Liver (tissue), 9 donors: ENCODE results near the gene MAMDC2. TPM values are rescaled to one million over a fixed set of nuclear protein-coding genes. Genes with fewer than 3 reads are reported as not detected.

Experiments used
- DNase-seq: peaks from one replicate; pipeline ENCODE4 v3.0.0-alpha.2; 2017; ENCODE audit warnings: low spot score
- H3K27ac ChIP-seq, 2 donors: one replicate each; pipeline ENCODE4 v1.7.0; 2013; ENCODE audit warnings: inconsistent platforms in 2 of 2, low read length in 2 of 2, control low read depth in 1 of 2, low read depth in 1 of 2, mild to moderate bottlenecking in 1 of 2
- H3K27me3 ChIP-seq, 4 donors: one replicate each; pipeline versions ENCODE4 v1.6.1 to v1.7.0; 2013; ENCODE audit warnings: low read length in 3 of 4, inconsistent platforms in 1 of 4, mild to moderate bottlenecking in 1 of 4, moderate library complexity in 1 of 4; ENCODE audit not compliant: control insufficient read depth in 4 of 4, insufficient read depth in 4 of 4
- H3K36me3 ChIP-seq, 4 donors: one replicate each; pipeline versions ENCODE4 v1.6.1 to v1.7.0; 2013; ENCODE audit warnings: low read length in 3 of 4, mild to moderate bottlenecking in 3 of 4, low read depth in 1 of 4, moderate library complexity in 1 of 4; ENCODE audit not compliant: control insufficient read depth in 4 of 4, insufficient read depth in 3 of 4
- H3K4me1 ChIP-seq, 4 donors: one replicate each; pipeline versions ENCODE4 v1.6.1 to v1.7.0; 2013; ENCODE audit warnings: low read length in 3 of 4, mild to moderate bottlenecking in 3 of 4, moderate library complexity in 1 of 4; ENCODE audit not compliant: control insufficient read depth in 4 of 4, insufficient read depth in 4 of 4
- H3K4me3 ChIP-seq, 3 donors: one replicate each; pipeline versions ENCODE4 v1.6.1 to v1.7.0; 2013; ENCODE audit warnings: low read length in 3 of 3, control low read depth in 1 of 3, low read depth in 1 of 3, mild to moderate bottlenecking in 1 of 3
- H3K9ac ChIP-seq, 2 donors: one replicate each; pipeline ENCODE4 v1.7.0; 2013; ENCODE audit warnings: low read length in 2 of 2, mild to moderate bottlenecking in 2 of 2, moderate library complexity in 2 of 2, control low read depth in 1 of 2, low read depth in 1 of 2
- H3K9me3 ChIP-seq, 4 donors: one replicate each; pipeline versions ENCODE4 v1.6.1 to v1.7.0; 2013; ENCODE audit warnings: low read length in 3 of 4; ENCODE audit not compliant: control insufficient read depth in 4 of 4
- ATF3 ChIP-seq: IDR thresholded peaks from 2 replicates; pipeline ENCODE4 v1.6.1; 2016; ENCODE audit warnings: antibody characterized with exemption
- EGR1 ChIP-seq, 2 donors: IDR thresholded peaks; 2 replicates each; pipeline ENCODE4 v1.6.1; 2016 to 2018; ENCODE audit warnings: antibody characterized with exemption in 2 of 2, low read depth in 2 of 2
- FOXA1 ChIP-seq: IDR thresholded peaks from 2 replicates; pipeline ENCODE4 v1.6.1; 2016; ENCODE audit warnings: antibody characterized with exemption
- FOXA2 ChIP-seq: IDR thresholded peaks from 2 replicates; pipeline ENCODE4 v1.6.1; 2016; ENCODE audit warnings: antibody characterized with exemption
- GABPA ChIP-seq, 2 donors: IDR thresholded peaks in 1 of 2; conservative IDR thresholded peaks in 1 of 2; 2 replicates each; pipeline ENCODE4 v1.6.1; 2016; ENCODE audit warnings: antibody characterized with exemption in 2 of 2, mild to moderate bottlenecking in 1 of 2, moderate library complexity in 1 of 2
- HNF4A ChIP-seq, 2 donors: conservative IDR thresholded peaks; 2 replicates each; pipeline ENCODE4 v1.6.1; 2016; ENCODE audit warnings: antibody characterized with exemption in 2 of 2, mild to moderate bottlenecking in 2 of 2
- HNF4G ChIP-seq: IDR thresholded peaks from 2 replicates; pipeline ENCODE4 v1.6.1; 2016; ENCODE audit warnings: antibody characterized with exemption
- JUND ChIP-seq, 2 donors: IDR thresholded peaks; 2 replicates each; pipeline ENCODE4 v1.6.1; 2016; ENCODE audit warnings: antibody characterized with exemption in 2 of 2
- NR2F2 ChIP-seq: IDR thresholded peaks from 2 replicates; pipeline ENCODE4 v1.6.1; 2016; ENCODE audit warnings: antibody characterized with exemption
- RAD21 ChIP-seq, 2 donors: IDR thresholded peaks; 2 replicates each; pipeline ENCODE4 v1.6.1; 2016; ENCODE audit warnings: antibody characterized with exemption in 2 of 2, mild to moderate bottlenecking in 2 of 2
- RXRA ChIP-seq, 2 donors: IDR thresholded peaks; 2 replicates each; pipeline ENCODE4 v1.6.1; 2017 to 2018; ENCODE audit warnings: antibody characterized with exemption in 2 of 2, mild to moderate bottlenecking in 1 of 2
- SP1 ChIP-seq: IDR thresholded peaks from 2 replicates; pipeline ENCODE4 v1.6.1; 2018; ENCODE audit warnings: antibody characterized with exemption, mild to moderate bottlenecking
- TAF1 ChIP-seq: conservative IDR thresholded peaks from 2 replicates; pipeline ENCODE4 v1.6.1; 2016; ENCODE audit warnings: antibody characterized with exemption, mild to moderate bottlenecking
- YY1 ChIP-seq: IDR thresholded peaks from 2 replicates; pipeline ENCODE4 v1.6.1; 2016; ENCODE audit warnings: antibody characterized with exemption, mild to moderate bottlenecking
- WGBS: extraction: QIAGEN DNeasy Blood & Tissue Kit; methylation state at CpG from one replicate; pipeline ENCODE4 v1.1.7; 2013; 5-methylcytosine and 5-hydroxymethylcytosine counted together
- polyA plus RNA-seq, 2 donors: library from polyadenylated mRNA; stranded (reverse) in 1 of 2; unstranded in 1 of 2; fragments of 200-250 nt in 1 of 2; fragments of >200 nt in 1 of 2; fragmentation: Nextera tagmentation in 1 of 2; extraction: Ambion mirVana in 1 of 2; gene quantifications; one replicate each; pipeline versions ENCODE4 v1.2.1 to v1.2.3, GENCODE V29; 2013 to 2015
- total RNA-seq, 2 donors: library from RNA; depleted of rRNA; stranded (reverse); fragments of >200 nt; gene quantifications; one replicate each; pipeline ENCODE4 v1.2.3, GENCODE V29; 2014
- TF ChIP-seq, protein P1 (sequence below): fragments of 150-350 bp; IDR thresholded peaks from 2 replicates; pipeline ENCODE4 v1.5.1; 2017; ENCODE audit warnings: improper control_type of control experiment, low read depth, low read length; ENCODE audit not compliant: missing input control
- TF ChIP-seq, protein P2 (sequence below): IDR thresholded peaks from 2 replicates; pipeline ENCODE4 v1.6.1; 2016; ENCODE audit warnings: antibody characterized with exemption
- TF ChIP-seq, protein P3 (sequence below): IDR thresholded peaks from 2 replicates; pipeline ENCODE4 v1.6.1; 2016; ENCODE audit warnings: antibody characterized with exemption, mild to moderate bottlenecking
- TF ChIP-seq, protein P4 (sequence below): IDR thresholded peaks from 2 replicates; pipeline ENCODE4 v1.6.1; 2016; ENCODE audit warnings: antibody characterized with exemption
- donor health status: healthy.
- donor health status: healthy.
- donor health status: healthy.
- donor health status: healthy.
- donor health status: healthy.

Gene MAMDC2
- total and polyA plus RNA-seq, 4 donors = 0.28 to 4.4 (median 1.0) TPM

DNA sequence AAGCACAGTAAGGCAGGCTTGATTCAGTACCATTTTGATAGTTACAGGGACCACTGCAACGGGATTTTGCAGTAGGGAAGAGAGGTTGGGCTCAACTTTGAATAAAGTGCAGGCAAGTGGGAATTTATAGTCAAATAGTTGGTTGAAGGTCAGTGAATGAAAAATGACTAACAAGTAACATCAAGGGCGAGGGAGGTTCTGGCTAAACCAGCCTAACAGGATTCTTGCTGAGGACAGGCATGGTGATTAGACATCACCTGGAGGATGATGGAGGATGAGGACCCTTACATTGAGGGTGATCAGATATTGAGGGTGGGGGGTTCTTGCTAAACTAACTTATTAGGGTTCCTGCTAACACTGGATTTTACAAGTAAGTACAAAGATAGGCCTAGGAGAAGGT, 149.1 kb downstream of the MAMDC2 start:
- Histone ChIP-seq H3K27me3 (no peaks in the 10 kb centered on the region), H3K36me3 (no peaks in the 10 kb centered on the region), H3K9ac (no peak overlapping the region), H3K9me3 (no peaks in the 10 kb centered on the region), H3K27ac (no peak overlapping the region), H3K4me3 (no peak overlapping the region), H3K4me1 (no peaks in the 10 kb centered on the region)
- no peak for DNase-seq
- WGBS = 89% methylated on average over 2 of the region's 2 CpGs
- TF ChIP-seq, protein P1, sequence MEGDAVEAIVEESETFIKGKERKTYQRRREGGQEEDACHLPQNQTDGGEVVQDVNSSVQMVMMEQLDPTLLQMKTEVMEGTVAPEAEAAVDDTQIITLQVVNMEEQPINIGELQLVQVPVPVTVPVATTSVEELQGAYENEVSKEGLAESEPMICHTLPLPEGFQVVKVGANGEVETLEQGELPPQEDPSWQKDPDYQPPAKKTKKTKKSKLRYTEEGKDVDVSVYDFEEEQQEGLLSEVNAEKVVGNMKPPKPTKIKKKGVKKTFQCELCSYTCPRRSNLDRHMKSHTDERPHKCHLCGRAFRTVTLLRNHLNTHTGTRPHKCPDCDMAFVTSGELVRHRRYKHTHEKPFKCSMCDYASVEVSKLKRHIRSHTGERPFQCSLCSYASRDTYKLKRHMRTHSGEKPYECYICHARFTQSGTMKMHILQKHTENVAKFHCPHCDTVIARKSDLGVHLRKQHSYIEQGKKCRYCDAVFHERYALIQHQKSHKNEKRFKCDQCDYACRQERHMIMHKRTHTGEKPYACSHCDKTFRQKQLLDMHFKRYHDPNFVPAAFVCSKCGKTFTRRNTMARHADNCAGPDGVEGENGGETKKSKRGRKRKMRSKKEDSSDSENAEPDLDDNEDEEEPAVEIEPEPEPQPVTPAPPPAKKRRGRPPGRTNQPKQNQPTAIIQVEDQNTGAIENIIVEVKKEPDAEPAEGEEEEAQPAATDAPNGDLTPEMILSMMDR = no peak
- no peak for TF ChIP-seq SP1
- TF ChIP-seq ATF3 = no peak
- no peak for TF ChIP-seq JUND (IDR thresholded peaks at IDR 0.05)
- no peak for TF ChIP-seq YY1
- TF ChIP-seq, protein P2, sequence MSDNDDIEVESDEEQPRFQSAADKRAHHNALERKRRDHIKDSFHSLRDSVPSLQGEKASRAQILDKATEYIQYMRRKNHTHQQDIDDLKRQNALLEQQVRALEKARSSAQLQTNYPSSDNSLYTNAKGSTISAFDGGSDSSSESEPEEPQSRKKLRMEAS = no peak
- TF ChIP-seq, protein P3, sequence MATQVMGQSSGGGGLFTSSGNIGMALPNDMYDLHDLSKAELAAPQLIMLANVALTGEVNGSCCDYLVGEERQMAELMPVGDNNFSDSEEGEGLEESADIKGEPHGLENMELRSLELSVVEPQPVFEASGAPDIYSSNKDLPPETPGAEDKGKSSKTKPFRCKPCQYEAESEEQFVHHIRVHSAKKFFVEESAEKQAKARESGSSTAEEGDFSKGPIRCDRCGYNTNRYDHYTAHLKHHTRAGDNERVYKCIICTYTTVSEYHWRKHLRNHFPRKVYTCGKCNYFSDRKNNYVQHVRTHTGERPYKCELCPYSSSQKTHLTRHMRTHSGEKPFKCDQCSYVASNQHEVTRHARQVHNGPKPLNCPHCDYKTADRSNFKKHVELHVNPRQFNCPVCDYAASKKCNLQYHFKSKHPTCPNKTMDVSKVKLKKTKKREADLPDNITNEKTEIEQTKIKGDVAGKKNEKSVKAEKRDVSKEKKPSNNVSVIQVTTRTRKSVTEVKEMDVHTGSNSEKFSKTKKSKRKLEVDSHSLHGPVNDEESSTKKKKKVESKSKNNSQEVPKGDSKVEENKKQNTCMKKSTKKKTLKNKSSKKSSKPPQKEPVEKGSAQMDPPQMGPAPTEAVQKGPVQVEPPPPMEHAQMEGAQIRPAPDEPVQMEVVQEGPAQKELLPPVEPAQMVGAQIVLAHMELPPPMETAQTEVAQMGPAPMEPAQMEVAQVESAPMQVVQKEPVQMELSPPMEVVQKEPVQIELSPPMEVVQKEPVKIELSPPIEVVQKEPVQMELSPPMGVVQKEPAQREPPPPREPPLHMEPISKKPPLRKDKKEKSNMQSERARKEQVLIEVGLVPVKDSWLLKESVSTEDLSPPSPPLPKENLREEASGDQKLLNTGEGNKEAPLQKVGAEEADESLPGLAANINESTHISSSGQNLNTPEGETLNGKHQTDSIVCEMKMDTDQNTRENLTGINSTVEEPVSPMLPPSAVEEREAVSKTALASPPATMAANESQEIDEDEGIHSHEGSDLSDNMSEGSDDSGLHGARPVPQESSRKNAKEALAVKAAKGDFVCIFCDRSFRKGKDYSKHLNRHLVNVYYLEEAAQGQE = no peak
- TF ChIP-seq NR2F2 = no peak
- TF ChIP-seq TAF1 = no peak
- TF ChIP-seq, protein P4, sequence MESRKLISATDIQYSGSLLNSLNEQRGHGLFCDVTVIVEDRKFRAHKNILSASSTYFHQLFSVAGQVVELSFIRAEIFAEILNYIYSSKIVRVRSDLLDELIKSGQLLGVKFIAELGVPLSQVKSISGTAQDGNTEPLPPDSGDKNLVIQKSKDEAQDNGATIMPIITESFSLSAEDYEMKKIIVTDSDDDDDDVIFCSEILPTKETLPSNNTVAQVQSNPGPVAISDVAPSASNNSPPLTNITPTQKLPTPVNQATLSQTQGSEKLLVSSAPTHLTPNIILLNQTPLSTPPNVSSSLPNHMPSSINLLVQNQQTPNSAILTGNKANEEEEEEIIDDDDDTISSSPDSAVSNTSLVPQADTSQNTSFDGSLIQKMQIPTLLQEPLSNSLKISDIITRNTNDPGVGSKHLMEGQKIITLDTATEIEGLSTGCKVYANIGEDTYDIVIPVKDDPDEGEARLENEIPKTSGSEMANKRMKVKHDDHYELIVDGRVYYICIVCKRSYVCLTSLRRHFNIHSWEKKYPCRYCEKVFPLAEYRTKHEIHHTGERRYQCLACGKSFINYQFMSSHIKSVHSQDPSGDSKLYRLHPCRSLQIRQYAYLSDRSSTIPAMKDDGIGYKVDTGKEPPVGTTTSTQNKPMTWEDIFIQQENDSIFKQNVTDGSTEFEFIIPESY = no peak
- no peak for TF ChIP-seq HNF4G
- no peak for TF ChIP-seq FOXA2
- TF ChIP-seq GABPA (IDR thresholded peaks at IDR 0.05 in 1 of 2, conservative IDR thresholded peaks at IDR 0.05 in 1 of 2) = no peak
- no peak for TF ChIP-seq RAD21 (IDR thresholded peaks at IDR 0.05)
- TF ChIP-seq RXRA (IDR thresholded peaks at IDR 0.05) = no peak
- no peak for TF ChIP-seq EGR1 (IDR thresholded peaks at IDR 0.05; ENCODE audit: low read depth in 2 of 2)
- no peak for TF ChIP-seq HNF4A (conservative IDR thresholded peaks at IDR 0.05)

- 92% methylated on average over 3 of the region's 3 CpGs for WGBS
- Histone ChIP-seq H3K27me3 (no peaks in the 10 kb centered on the region), H3K27ac (no peak overlapping the region), H3K4me1 (no peaks in the 10 kb centered on the region), H3K36me3 (no peaks in the 10 kb centered on the region), H3K9ac (no peak overlapping the region), H3K4me3 (no peak overlapping the region), H3K9me3 (no peaks in the 10 kb centered on the region)
- no peak for DNase-seq
- no peak for TF ChIP-seq RAD21 (IDR thresholded peaks at IDR 0.05)
- TF ChIP-seq, protein P1 = no peak
- TF ChIP-seq RXRA (IDR thresholded peaks at IDR 0.05) = no peak
- TF ChIP-seq, protein P3 = no peak
- no peak for TF ChIP-seq FOXA1
- TF ChIP-seq GABPA (IDR thresholded peaks at IDR 0.05 in 1 of 2, conservative IDR thresholded peaks at IDR 0.05 in 1 of 2) = no peak
Observed at GRCh38 chr9:70195456-70195855, 151.8 kb downstream of the MAMDC2 start.
